ENCODE measurements around the gene PLEKHG4B. TPM values are rescaled to one million over a fixed set of nuclear protein-coding genes. Genes with fewer than 3 reads are reported as not detected.

PLEKHG4B gene
- polyA plus RNA-seq, 3 donors: not detected

DNA sequence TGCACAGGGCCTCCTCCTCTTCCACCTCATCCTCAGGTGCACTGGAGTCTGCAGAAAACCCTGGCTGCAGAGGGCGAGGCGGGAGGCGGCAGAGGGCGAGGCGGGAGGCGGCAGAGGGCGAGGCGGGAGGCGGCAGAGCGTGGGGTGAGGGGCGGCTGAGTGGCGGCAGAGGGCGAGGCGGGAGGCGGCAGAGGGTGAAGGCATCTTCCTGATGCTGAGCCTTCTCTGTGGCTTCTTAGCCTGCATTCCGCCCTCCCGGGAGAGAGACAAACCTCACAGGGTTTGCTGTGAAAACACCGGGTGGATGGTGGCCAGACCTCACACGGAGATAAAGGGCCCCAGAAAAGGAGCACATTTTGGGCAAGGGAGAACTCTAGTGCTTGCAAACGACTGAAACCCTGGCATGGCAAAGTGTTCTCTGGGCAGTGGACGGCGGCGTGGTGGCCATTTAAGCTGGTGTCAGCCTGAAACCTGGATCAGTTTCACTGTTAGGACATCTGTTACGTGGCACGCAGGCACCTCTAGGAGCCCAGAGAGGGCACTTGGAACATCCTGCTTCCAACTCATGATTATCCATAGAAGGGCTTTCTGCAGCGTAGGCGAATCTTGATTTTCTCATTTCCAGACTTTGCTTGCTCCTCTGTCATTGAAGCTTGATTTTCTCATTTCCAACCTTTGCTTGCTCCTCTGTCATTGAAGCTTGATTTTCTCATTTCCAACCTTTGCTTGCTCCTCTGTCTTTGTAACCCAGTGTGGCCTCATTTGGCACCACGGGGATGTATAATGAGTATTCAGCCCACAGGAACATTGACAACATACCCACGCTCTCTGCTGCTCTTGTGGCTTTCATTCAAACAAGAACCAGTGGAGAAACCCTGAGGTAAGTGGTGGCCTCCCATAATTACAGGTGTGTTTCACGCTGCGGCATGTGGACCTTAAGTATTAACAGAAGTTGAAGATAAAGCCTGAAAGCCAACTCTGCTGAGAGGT lies 16.3 kb upstream of the PLEKHG4B start:
- no peak overlapping the region for H3K27ac ChIP-seq (ENCODE audit: low read depth in 1 of 2, low read length in 2 of 2)
- 90% methylated on average over 29 of the region's 31 CpGs for WGBS (ENCODE audit: insufficient coverage)
- Mint-ChIP-seq H3K4me3 (no peak overlapping the region), H3K27me3 (ENCODE audit: low read depth in 3 of 3) (peaks cover 0 to 13% (median 0%) of the 10 kb centered on the region in 3 donors), H3K4me1 (no peaks in the 10 kb centered on the region), H3K36me3 (no peaks in the 10 kb centered on the region), H3K27ac (no peak overlapping the region), H3K9me3 (no peaks in the 10 kb centered on the region)
- no peaks in the 10 kb centered on the region for H3K9me3 ChIP-seq (replicated peaks in 1 of 2; ENCODE audit: control insufficient read depth in 1 of 2, insufficient read depth in 1 of 2, low read length in 2 of 2)
- TF ChIP-seq, protein P1, sequence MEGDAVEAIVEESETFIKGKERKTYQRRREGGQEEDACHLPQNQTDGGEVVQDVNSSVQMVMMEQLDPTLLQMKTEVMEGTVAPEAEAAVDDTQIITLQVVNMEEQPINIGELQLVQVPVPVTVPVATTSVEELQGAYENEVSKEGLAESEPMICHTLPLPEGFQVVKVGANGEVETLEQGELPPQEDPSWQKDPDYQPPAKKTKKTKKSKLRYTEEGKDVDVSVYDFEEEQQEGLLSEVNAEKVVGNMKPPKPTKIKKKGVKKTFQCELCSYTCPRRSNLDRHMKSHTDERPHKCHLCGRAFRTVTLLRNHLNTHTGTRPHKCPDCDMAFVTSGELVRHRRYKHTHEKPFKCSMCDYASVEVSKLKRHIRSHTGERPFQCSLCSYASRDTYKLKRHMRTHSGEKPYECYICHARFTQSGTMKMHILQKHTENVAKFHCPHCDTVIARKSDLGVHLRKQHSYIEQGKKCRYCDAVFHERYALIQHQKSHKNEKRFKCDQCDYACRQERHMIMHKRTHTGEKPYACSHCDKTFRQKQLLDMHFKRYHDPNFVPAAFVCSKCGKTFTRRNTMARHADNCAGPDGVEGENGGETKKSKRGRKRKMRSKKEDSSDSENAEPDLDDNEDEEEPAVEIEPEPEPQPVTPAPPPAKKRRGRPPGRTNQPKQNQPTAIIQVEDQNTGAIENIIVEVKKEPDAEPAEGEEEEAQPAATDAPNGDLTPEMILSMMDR (IDR thresholded peaks at IDR 0.05): no peak
- no peak overlapping the region for H3K4me2 ChIP-seq (replicated peaks; ENCODE audit: extremely low read depth, low read length, poor library complexity, severe bottlenecking)
- H3K9ac ChIP-seq (ENCODE audit: insufficient read depth, low read length, poor library complexity, severe bottlenecking): no peak overlapping the region
- no peaks in the 10 kb centered on the region for H3K27me3 ChIP-seq (ENCODE audit: control insufficient read depth in 2 of 2, insufficient read depth in 2 of 2, low read length in 2 of 2)
- no peak overlapping the region for H2AFZ ChIP-seq (ENCODE audit: insufficient read depth, low read depth, low read length, poor library complexity, severe bottlenecking)
- H3K4me1 ChIP-seq (ENCODE audit: control insufficient read depth in 1 of 2, insufficient read depth in 2 of 2, low read length in 2 of 2): no peaks in the 10 kb centered on the region
- H3K36me3 ChIP-seq (replicated peaks in 1 of 2; ENCODE audit: control insufficient read depth in 1 of 2, insufficient read depth in 2 of 2, low read length in 2 of 2): no peaks in the 10 kb centered on the region
- H3K79me2 ChIP-seq (ENCODE audit: insufficient read depth, low read length): no peaks in the 10 kb centered on the region
- no peak for DNase-seq
- no peaks in the 10 kb centered on the region for H4K20me1 ChIP-seq (ENCODE audit: insufficient read depth, low read length)
- intact Hi-C loops (cut with micrococcal nuclease): no loop called here
- no peak overlapping the region for H3K4me3 ChIP-seq (replicated peaks in 1 of 3; ENCODE audit: low read depth in 2 of 3, low read length in 3 of 3)

DNA sequence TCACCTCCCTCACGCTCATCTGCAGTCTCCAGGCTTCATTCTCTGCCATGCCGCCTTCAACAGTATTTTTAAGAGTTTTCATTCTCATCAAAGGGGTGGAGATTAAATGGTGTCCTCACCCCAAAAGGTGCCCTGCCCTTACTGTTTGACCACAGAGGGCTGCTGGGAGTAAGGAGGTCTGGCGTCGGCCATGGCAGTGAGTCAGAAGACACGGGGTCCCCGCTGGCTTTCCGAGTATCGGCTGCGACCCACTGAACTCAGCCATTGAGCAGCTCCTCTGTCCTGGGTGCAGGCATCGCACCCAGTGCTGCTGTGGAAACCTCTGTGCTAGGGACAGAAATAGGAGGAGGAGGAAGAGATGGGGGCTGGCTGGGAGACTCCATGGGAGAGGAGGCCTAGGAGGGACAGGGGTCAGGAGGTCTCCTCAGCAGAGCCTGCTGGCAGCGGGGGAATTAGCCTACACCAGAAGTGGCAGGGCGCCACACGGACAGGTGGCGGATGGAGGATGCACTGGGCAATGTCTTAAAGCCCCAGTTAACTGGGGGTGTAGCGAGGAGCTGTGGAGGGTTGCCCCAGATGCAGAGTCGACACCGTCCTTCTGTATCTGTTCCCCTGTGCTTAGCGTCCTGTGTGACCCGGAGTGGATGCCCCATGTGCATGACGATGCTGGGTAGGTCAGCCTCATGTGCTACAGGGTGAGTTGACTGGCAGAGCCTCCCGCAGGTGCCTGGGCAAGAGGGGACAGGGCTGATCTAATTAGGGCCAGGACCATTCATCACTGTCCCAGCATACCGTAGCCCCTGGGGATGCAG lies 15.4 kb upstream of the PLEKHG4B start:
- H4K20me1 ChIP-seq (ENCODE audit: insufficient read depth, low read length): no peaks in the 10 kb centered on the region
- no peak overlapping the region for H3K9ac ChIP-seq (ENCODE audit: insufficient read depth, low read length, poor library complexity, severe bottlenecking)
- no peak overlapping the region for H3K4me3 ChIP-seq (replicated peaks in 1 of 3; ENCODE audit: low read depth in 2 of 3, low read length in 3 of 3)
- no peaks in the 10 kb centered on the region for H3K79me2 ChIP-seq (ENCODE audit: insufficient read depth, low read length)
- H3K4me1 Mint-ChIP-seq: no peaks in the 10 kb centered on the region
- H3K4me1 ChIP-seq (ENCODE audit: control insufficient read depth in 1 of 2, insufficient read depth in 2 of 2, low read length in 2 of 2): no peaks in the 10 kb centered on the region
- no peaks in the 10 kb centered on the region for H3K36me3 ChIP-seq (replicated peaks in 1 of 2; ENCODE audit: control insufficient read depth in 1 of 2, insufficient read depth in 2 of 2, low read length in 2 of 2)
- 94% methylated on average over 20 of the region's 22 CpGs for WGBS (ENCODE audit: insufficient coverage)
- H3K36me3 Mint-ChIP-seq: no peaks in the 10 kb centered on the region
- no peak overlapping the region for H3K4me2 ChIP-seq (replicated peaks; ENCODE audit: extremely low read depth, low read length, poor library complexity, severe bottlenecking)
- DNase-seq: no peak
- peaks cover 0 to 13% (median 0%) of the 10 kb centered on the region in 3 donors for H3K27me3 Mint-ChIP-seq (ENCODE audit: low read depth in 3 of 3)
- TF ChIP-seq, protein P1 (IDR thresholded peaks at IDR 0.05): no peak
- H3K4me3 Mint-ChIP-seq: no peak overlapping the region
- H3K9me3 Mint-ChIP-seq: no peaks in the 10 kb centered on the region
- H3K27ac ChIP-seq (ENCODE audit: low read depth in 1 of 2, low read length in 2 of 2): no peak overlapping the region
- no peak overlapping the region for H2AFZ ChIP-seq (ENCODE audit: insufficient read depth, low read depth, low read length, poor library complexity, severe bottlenecking)
- H3K9me3 ChIP-seq (replicated peaks in 1 of 2; ENCODE audit: control insufficient read depth in 1 of 2, insufficient read depth in 1 of 2, low read length in 2 of 2): no peaks in the 10 kb centered on the region
- H3K27ac Mint-ChIP-seq: peak overlapping the region in 1 of 7 donors; percentile 61
- intact Hi-C loops (cut with micrococcal nuclease): no loop called here
- H3K27me3 ChIP-seq (ENCODE audit: control insufficient read depth in 2 of 2, insufficient read depth in 2 of 2, low read length in 2 of 2): no peaks in the 10 kb centered on the region

All from CD14-positive monocyte (primary cell).